ENCODE data around the gene CLRN2. TPM values are rescaled to one million over a fixed set of nuclear protein-coding genes. Genes with fewer than 3 reads are reported as not detected.
A peak's percentile ranks its signal among the peaks of the same experiment; 100 is the strongest.

Gene CLRN2
- total and polyA plus RNA-seq, 10 of the 15 experiments (the other 5 are each of a cell fraction or from before 2014, with no cell fraction given): not detected

DNA sequence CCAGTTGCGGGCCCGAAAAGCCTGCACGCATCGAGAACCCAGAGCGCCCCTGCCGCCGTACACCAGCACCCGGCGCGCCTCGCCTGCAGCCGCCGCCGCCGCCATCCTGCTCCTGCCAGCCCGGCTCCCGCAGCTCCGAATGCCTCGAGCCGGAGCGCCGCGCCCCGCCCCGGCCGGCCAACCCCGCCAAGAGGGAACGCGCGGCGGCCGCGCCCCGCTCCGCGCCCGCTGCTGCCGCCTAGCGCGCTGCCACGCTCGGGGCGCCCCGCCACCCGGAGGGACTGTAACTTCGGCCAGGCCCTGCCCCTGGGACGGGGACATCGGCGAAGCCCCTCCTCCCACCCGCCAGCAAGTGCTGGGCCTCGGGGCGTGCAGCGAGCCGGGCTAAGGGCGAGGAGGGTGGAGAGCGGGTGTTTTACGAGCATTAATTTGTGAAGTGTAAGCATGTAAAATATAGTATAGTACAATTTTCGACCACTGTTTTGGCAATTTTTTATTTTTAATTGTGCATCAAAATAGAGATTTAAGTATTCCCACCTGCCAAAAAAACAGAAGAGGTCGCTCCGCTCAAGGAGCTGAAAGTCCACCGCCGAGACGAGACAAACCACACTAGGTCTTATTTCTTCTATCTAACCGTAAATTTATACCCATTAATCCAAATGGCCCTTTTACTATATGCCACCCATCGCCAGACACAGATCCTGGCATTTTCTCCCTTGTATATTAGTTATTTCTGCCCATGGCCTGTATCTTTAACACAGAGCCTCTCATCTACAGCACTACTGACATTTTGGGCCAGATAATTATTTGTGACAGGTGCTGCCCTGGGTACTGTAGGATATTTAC lies 2.8 kb upstream of the CLRN2 start, which contains the start of gene QDPR (continued):
- TF ChIP-seq, protein P1, sequence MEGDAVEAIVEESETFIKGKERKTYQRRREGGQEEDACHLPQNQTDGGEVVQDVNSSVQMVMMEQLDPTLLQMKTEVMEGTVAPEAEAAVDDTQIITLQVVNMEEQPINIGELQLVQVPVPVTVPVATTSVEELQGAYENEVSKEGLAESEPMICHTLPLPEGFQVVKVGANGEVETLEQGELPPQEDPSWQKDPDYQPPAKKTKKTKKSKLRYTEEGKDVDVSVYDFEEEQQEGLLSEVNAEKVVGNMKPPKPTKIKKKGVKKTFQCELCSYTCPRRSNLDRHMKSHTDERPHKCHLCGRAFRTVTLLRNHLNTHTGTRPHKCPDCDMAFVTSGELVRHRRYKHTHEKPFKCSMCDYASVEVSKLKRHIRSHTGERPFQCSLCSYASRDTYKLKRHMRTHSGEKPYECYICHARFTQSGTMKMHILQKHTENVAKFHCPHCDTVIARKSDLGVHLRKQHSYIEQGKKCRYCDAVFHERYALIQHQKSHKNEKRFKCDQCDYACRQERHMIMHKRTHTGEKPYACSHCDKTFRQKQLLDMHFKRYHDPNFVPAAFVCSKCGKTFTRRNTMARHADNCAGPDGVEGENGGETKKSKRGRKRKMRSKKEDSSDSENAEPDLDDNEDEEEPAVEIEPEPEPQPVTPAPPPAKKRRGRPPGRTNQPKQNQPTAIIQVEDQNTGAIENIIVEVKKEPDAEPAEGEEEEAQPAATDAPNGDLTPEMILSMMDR (IDR thresholded peaks at IDR 0.05 in 2 of 3, conservative IDR thresholded peaks at IDR 0.05 in 1 of 3; ENCODE audit: control insufficient read depth in 2 of 3, extremely low read depth in 1 of 3, insufficient read depth in 1 of 3, low read depth in 3 of 3, low read length in 3 of 3): peak; percentile 11 to 43 (median 26); a peak in 3 of 6 replicates
- TF ChIP-seq NFYB (IDR thresholded peaks at IDR 0.05; ENCODE audit: insufficient read depth, low read depth, low read length) (no peak), SIX5 (IDR thresholded peaks at IDR 0.05; ENCODE audit: low read depth, low read length, severe bottlenecking) (no peak), SPI1 (IDR thresholded peaks at IDR 0.05; ENCODE audit: borderline replicate concordance, insufficient read depth, low read depth, low read length) (no peak), ZNF24 (IDR thresholded peaks at IDR 0.05) (no peak), DPF2 (IDR thresholded peaks at IDR 0.05) (peak; percentile 45; the same call in 1 of the 2 replicates), RELA (IDR thresholded peaks at IDR 0.05; ENCODE audit: borderline replicate concordance, partially characterized antibody) (peak; percentile 36)

DNA sequence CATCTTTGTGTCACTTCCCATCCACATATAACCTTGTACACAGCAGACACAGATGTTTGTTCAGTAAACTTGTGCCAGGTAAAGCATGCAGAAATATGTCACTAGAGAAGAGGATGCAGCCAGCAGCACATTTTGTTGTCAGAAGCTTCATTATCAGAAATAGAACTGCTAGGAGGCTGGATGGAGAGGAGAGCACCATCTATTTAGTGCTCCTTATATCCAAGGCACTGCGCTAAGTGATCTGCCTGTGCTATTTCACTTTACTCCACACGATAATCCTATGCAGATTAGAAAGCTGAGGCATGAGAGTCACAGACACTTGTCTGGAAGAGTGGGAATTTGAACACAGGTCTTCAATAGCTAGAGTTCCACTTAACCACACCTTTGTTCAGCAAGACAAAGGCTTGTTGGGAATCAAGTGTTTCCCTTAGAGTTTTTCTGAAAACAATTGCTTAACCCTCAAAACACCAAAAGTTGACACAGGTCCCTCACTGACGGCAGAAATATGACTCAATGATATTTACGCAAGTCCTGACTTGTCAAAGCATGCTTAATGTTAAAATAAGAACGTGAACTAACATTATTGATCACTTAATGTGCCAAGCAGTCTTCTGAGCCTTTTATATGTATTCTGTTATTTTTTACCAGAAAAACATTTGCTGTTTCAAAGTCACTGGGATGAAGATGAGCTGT lies 1.8 kb upstream of the CLRN2 start:
- no peaks in the 10 kb centered on the region for H3K9me3 ChIP-seq (replicated peaks; ENCODE audit: control insufficient read depth, insufficient read depth, low read length)
- peak overlapping the region; percentile 89 for H2AFZ ChIP-seq (ENCODE audit: control insufficient read depth, low read depth, low read length)
- peak overlapping the region; percentile 94; the same call in 1 of the 2 replicates for H3K4me2 ChIP-seq (ENCODE audit: control insufficient read depth, insufficient read depth)
- ChIA-PET CTCF (interaction anchor here (1.2 kb wide), 2 partner anchors 41 to 194 kb away, joined by 3 read pairs; no protein-coding TSS in a partner anchor), RAD21 (ENCODE audit: unreplicated experiment) (no interaction called here), SMC1A (ENCODE audit: uncharacterized antibody, unreplicated experiment) (interaction anchor here (1.0 kb wide), 1 partner anchor 9 kb away, joined by 3 read pairs; no protein-coding TSS in a partner anchor), POLR2A (interaction anchor here (2.1 kb wide), 1 partner anchor 35 kb away, joined by 4 read pairs; no protein-coding TSS in a partner anchor)
- H3K4me1 ChIP-seq (ENCODE audit: control insufficient read depth, insufficient read depth, low read length): no peaks in the 10 kb centered on the region; the same call in 1 of the 2 replicates
- 83% methylated on average over 5 of the region's 5 CpGs for WGBS (ENCODE audit: insufficient coverage, insufficient replicate concordance, low lambda C conversion rate, missing lambda C conversion rate)
- no TSS peak for BruUV-seq (replicated peaks)
- H4K20me1 ChIP-seq (ENCODE audit: control insufficient read depth, insufficient read depth): no peaks in the 10 kb centered on the region
- DNase-seq (ENCODE audit: low read depth, low spot score): no peak
- ATAC-seq: no peak
- H3K36me3 ChIP-seq (ENCODE audit: control insufficient read depth in 2 of 2, insufficient read depth in 2 of 2, low read length in 1 of 2): no peaks in the 10 kb centered on the region
- no peak overlapping the region for H3K4me3 ChIP-seq
- in situ Hi-C loops (cut with MboI): no loop called here
- no peak overlapping the region for H3K9ac ChIP-seq (ENCODE audit: control insufficient read depth, insufficient read depth, low read length)
- no peak overlapping the region for H3K27ac ChIP-seq (ENCODE audit: control insufficient read depth, insufficient read depth)
- H3K79me2 ChIP-seq (ENCODE audit: control insufficient read depth, insufficient read depth, low read length): no peaks in the 10 kb centered on the region
- intact Hi-C loops (cut with micrococcal nuclease; ENCODE audit: unreplicated experiment): no loop called here
- no peaks in the 10 kb centered on the region for H3K27me3 ChIP-seq (replicated peaks in 1 of 2; ENCODE audit: control insufficient read depth in 2 of 2, insufficient read depth in 2 of 2, low read length in 1 of 2)
- no peak for FAIRE-seq
- TF ChIP-seq, protein P2, sequence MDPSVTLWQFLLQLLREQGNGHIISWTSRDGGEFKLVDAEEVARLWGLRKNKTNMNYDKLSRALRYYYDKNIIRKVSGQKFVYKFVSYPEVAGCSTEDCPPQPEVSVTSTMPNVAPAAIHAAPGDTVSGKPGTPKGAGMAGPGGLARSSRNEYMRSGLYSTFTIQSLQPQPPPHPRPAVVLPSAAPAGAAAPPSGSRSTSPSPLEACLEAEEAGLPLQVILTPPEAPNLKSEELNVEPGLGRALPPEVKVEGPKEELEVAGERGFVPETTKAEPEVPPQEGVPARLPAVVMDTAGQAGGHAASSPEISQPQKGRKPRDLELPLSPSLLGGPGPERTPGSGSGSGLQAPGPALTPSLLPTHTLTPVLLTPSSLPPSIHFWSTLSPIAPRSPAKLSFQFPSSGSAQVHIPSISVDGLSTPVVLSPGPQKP (IDR thresholded peaks at IDR 0.05; ENCODE audit: low read depth, low read length): no peak
- TF ChIP-seq HDAC2 (IDR thresholded peaks at IDR 0.05) (no peak), EP300 (IDR thresholded peaks at IDR 0.05; ENCODE audit: borderline replicate concordance in 1 of 2, control insufficient read depth in 1 of 2, low read depth in 2 of 2, low read length in 2 of 2) (no peak), RCOR1 (conservative IDR thresholded peaks at IDR 0.05; ENCODE audit: low read depth, low read length) (no peak), RAD51 (IDR thresholded peaks at IDR 0.05) (no peak)
- TF ChIP-seq, protein P3, sequence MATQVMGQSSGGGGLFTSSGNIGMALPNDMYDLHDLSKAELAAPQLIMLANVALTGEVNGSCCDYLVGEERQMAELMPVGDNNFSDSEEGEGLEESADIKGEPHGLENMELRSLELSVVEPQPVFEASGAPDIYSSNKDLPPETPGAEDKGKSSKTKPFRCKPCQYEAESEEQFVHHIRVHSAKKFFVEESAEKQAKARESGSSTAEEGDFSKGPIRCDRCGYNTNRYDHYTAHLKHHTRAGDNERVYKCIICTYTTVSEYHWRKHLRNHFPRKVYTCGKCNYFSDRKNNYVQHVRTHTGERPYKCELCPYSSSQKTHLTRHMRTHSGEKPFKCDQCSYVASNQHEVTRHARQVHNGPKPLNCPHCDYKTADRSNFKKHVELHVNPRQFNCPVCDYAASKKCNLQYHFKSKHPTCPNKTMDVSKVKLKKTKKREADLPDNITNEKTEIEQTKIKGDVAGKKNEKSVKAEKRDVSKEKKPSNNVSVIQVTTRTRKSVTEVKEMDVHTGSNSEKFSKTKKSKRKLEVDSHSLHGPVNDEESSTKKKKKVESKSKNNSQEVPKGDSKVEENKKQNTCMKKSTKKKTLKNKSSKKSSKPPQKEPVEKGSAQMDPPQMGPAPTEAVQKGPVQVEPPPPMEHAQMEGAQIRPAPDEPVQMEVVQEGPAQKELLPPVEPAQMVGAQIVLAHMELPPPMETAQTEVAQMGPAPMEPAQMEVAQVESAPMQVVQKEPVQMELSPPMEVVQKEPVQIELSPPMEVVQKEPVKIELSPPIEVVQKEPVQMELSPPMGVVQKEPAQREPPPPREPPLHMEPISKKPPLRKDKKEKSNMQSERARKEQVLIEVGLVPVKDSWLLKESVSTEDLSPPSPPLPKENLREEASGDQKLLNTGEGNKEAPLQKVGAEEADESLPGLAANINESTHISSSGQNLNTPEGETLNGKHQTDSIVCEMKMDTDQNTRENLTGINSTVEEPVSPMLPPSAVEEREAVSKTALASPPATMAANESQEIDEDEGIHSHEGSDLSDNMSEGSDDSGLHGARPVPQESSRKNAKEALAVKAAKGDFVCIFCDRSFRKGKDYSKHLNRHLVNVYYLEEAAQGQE (IDR thresholded peaks at IDR 0.05; ENCODE audit: low read depth, low read length): no peak

Measured in GM12878 (cell line).